Vagina (tissue), 2 donors: ENCODE measurements around the gene BEGAIN.

Source experiments
- CTCF ChIP-seq, 3 experiments: fragments of 450-650 bp in 2 of 3; fragments of 200-600 bp in 1 of 3; sonication (generic) in 1 of 3; IDR thresholded peaks; one replicate each; pipeline ENCODE4 v1.5.1; 2017 to 2019; ENCODE audit warnings: antibody characterized with exemption in 3 of 3, mild to moderate bottlenecking in 2 of 3, moderate library complexity in 2 of 3
- POLR2A ChIP-seq, 2 donors: fragments of 450-650 bp; IDR thresholded peaks; one replicate each; pipeline ENCODE4 v1.6.1; 2017; ENCODE audit warnings: antibody characterized with exemption in 2 of 2, mild to moderate bottlenecking in 2 of 2, moderate library complexity in 2 of 2

- TF ChIP-seq POLR2A (IDR thresholded peaks at IDR 0.05) = no peak
- TF ChIP-seq CTCF (IDR thresholded peaks at IDR 0.05) = no peak
These were observed 97.0 kb downstream of the BEGAIN start for GRCh38 chr14:100490252-100490651.
